GM12878 (cell line): ENCODE data around the gene MRPS18A. TPM values are rescaled to one million over a fixed set of nuclear protein-coding genes. Genes with fewer than 3 reads are reported as not detected.

Experiments used
- BCL3 ChIP-seq: IDR thresholded peaks from 2 replicates; pipeline ENCODE4 v1.6.1; 2011; ENCODE audit warnings: borderline replicate concordance, low read depth, mild to moderate bottlenecking, moderate library complexity, low read length; ENCODE audit not compliant: insufficient read depth, poor library complexity, severe bottlenecking
- CREM ChIP-seq: IDR thresholded peaks from 2 replicates; pipeline ENCODE4 v1.6.1; 2014; ENCODE audit warnings: antibody characterized with exemption, low read depth
- E4F1 ChIP-seq: fragments of 450-650 bp; IDR thresholded peaks from 2 replicates; pipeline ENCODE4 v1.6.1; 2018; ENCODE audit warnings: borderline replicate concordance, mild to moderate bottlenecking; ENCODE audit not compliant: partially characterized antibody
- GATAD2B ChIP-seq: fragments of 450-650 bp; conservative IDR thresholded peaks from 2 replicates; pipeline ENCODE4 v1.6.1; 2017; ENCODE audit warnings: low read depth, mild to moderate bottlenecking, moderate library complexity
- MTA2 ChIP-seq: fragments of 450-650 bp; IDR thresholded peaks from 2 replicates; pipeline ENCODE4 v1.6.1; 2016; ENCODE audit warnings: low read depth, mild to moderate bottlenecking, moderate library complexity
- PKNOX1 ChIP-seq: fragments of 450-650 bp; IDR thresholded peaks from 2 replicates; pipeline ENCODE4 v1.6.1; 2016; ENCODE audit warnings: mild to moderate bottlenecking
- POLR2AphosphoS5 ChIP-seq: IDR thresholded peaks from 2 replicates; pipeline ENCODE4 v1.6.1; 2011; ENCODE audit warnings: mild to moderate bottlenecking, low read length, inconsistent platforms
- REST ChIP-seq: IDR thresholded peaks from 2 replicates; pipeline ENCODE4 v1.6.1; 2012; ENCODE audit warnings: mild to moderate bottlenecking, low read depth, low read length
- RUNX3 ChIP-seq: IDR thresholded peaks from 2 replicates; pipeline ENCODE4 v1.6.1; 2012; ENCODE audit warnings: low read length, inconsistent platforms
- SIX5 ChIP-seq: IDR thresholded peaks from 2 replicates; pipeline ENCODE4 v1.6.1; 2011; ENCODE audit warnings: mild to moderate bottlenecking, low read depth, low read length, moderate library complexity; ENCODE audit not compliant: severe bottlenecking
- SMARCA5 ChIP-seq: fragments of 450-650 bp; IDR thresholded peaks from 2 replicates; pipeline ENCODE4 v1.6.1; 2017; ENCODE audit warnings: mild to moderate bottlenecking
- SP1 ChIP-seq: IDR thresholded peaks from one replicate; pipeline ENCODE4 v1.6.1; 2011; ENCODE audit warnings: low read depth, low read length
- TARDBP ChIP-seq: IDR thresholded peaks from 2 replicates; pipeline ENCODE4 v1.6.1; 2016; ENCODE audit warnings: borderline replicate concordance
- TCF12 ChIP-seq: IDR thresholded peaks from 2 replicates; pipeline ENCODE4 v1.6.1; 2011; ENCODE audit warnings: low read depth, mild to moderate bottlenecking, low read length
- YY1 ChIP-seq: IDR thresholded peaks from 2 replicates; pipeline ENCODE4 v1.6.1; 2011; ENCODE audit warnings: low read depth, mild to moderate bottlenecking, low read length
- ZBTB4 ChIP-seq: fragments of 450-650 bp; formaldehyde crosslinking; IDR thresholded peaks from 2 replicates; pipeline ENCODE4 v1.4.0; 2022; ENCODE audit warnings: mild to moderate bottlenecking, moderate library complexity
- ZSCAN29 ChIP-seq: fragments of 450-650 bp; IDR thresholded peaks from 2 replicates; pipeline ENCODE4 v1.6.1; 2017; ENCODE audit warnings: mild to moderate bottlenecking, moderate library complexity
- ZZZ3 ChIP-seq: IDR thresholded peaks from 2 replicates; pipeline ENCODE4 v1.6.1; 2011; ENCODE audit warnings: low read depth; ENCODE audit not compliant: control insufficient read depth, insufficient read length
- polyA plus RNA-seq, 11 experiments: library from polyadenylated mRNA; depleted of rRNA in 4 of 11; unstranded in 6 of 11; stranded (reverse) in 5 of 11; fragments of >200 nt; fragmentation: Nextera tagmentation in 4 of 11; fragmentation: Illumina TruSeq in 1 of 11; extraction: Ambion mirVana in 4 of 11; extraction: Trizol in 1 of 11; gene quantifications; 1 replicate in 1 of 11; 2 replicates in 10 of 11; pipeline versions ENCODE4 v1.2.1 to v1.2.3, GENCODE V29; 2011 to 2016; ENCODE audit warnings: inconsistent platforms in 2 of 11, missing spikeins in 2 of 11, low read depth in 1 of 11
- total RNA-seq, 4 experiments: library from RNA; depleted of rRNA in 3 of 4; stranded (reverse); fragments of >200 nt in 3 of 4; fragmentation: Illumina TruSeq in 1 of 4; extraction: Trizol in 1 of 4; gene quantifications; 2 replicates each; pipeline versions ENCODE4 v1.2.1 to v1.2.3, GENCODE V29; 2013 to 2021

Gene MRPS18A
- total and polyA plus RNA-seq, 10 of the 15 experiments (the other 5 are each of a cell fraction or from before 2014, with no cell fraction given) = 66.3 to 158 (median 98.7) TPM

GRCh38 chr6:43628393-43629103, 59.0 kb downstream of the MRPS18A start (continued):
- TF ChIP-seq MTA2 = peak; percentile 12; the same call in 1 of the 2 replicates
- TF ChIP-seq RUNX3 = no peak
- no peak for TF ChIP-seq E4F1
- TF ChIP-seq CREM = peak; percentile 14; the same call in 1 of the 2 replicates
- TF ChIP-seq BCL3 = no peak
- TF ChIP-seq ZZZ3 = no peak
- no peak for TF ChIP-seq YY1
- TF ChIP-seq SP1 = no peak
- no peak for TF ChIP-seq REST
- peak; percentile 88 for TF ChIP-seq SMARCA5
- no peak; the same call in 1 of the 2 replicates for TF ChIP-seq PKNOX1
- TF ChIP-seq TARDBP = no peak
- TF ChIP-seq TCF12 = no peak
- TF ChIP-seq GATAD2B = peak; percentile 60
- peak; percentile 23 for TF ChIP-seq SIX5
- no peak for TF ChIP-seq ZSCAN29
- no peak for TF ChIP-seq ZBTB4 (CRISPR knock-in tag)
- TF ChIP-seq POLR2AphosphoS5 = peak; percentile 57; the same call in 1 of the 2 replicates
